ENCODE data around the gene TXNL4B.
"Not testable (repeated sequence)": the region's sequence is repeated elsewhere in the genome, so short reads cannot be mapped to it uniquely, and the experiment has no call there.

Gene TXNL4B

DNA sequence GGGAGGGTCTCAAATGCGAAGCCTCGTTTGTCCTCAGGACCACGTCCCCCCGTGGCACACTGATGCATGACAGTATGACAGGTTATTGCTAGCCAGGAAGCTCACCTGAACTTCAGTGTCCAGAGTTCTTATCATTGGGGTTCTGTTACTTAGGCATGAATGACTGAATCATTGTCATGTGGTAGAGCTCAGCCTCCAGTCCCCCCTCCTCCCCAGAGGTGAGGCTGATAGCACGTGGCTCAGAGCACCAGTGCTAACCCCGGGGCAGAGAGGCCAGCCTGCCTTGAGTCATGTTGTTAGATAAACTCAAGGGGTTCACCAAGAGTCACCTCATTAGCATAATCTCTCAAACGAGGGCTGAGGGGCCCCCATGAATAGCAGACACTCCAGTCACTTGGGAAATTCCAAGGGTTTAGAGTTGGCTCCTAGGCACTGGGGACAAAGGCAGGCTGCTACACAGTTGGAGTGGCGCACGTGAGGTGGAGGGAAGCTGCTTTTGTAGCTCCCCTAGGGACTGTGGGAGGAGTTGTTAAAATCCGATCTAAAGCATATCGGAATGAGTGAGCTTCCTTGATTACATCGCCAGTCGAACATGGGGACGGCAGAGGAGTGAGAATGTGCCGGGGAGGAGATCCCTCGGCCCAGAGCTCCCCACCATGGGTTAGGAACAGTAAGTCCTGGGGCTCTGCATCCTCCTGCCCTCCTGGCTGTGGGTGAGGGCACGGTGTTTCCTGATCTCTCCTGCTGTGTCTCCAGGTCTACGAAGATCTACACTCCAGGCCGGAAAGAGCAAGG lies 18.4 kb upstream of the TXNL4B start:
- DNase-seq (ENCODE audit: low read depth), result no peak

GRCh38 chr16:72110662-72111615 lies 17.5 kb upstream of the TXNL4B start:
- DNase-seq (ENCODE audit: low read depth), result no peak

DNA sequence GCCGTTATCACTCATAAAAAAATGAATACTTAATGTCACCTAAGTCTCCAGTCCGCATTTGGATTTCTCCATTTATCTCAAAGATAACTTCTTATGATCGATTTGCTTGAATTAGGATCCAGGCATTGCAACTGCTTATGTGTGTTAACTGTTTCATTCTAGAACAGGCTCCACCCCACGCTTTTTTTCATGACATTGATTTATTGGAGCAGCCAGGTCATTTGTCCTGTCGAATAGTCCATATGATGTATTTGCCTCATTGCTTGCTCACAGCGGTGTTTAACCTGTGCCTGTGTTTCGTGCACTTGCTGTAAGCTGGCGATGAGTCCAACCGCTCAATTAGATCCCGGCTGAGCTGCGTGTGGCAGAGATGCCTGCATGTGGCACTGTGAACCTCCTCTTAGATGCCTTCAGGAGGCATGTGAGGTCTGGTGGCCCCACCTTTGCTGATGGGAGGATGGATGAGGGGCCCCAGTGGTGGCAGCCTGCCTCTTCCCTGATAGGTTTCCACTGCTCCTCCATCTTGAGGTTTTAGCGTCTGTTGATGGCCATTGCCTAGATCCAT lies 16.6 kb upstream of the TXNL4B start:
- DNase-seq (ENCODE audit: low read depth), result no peak

DNA sequence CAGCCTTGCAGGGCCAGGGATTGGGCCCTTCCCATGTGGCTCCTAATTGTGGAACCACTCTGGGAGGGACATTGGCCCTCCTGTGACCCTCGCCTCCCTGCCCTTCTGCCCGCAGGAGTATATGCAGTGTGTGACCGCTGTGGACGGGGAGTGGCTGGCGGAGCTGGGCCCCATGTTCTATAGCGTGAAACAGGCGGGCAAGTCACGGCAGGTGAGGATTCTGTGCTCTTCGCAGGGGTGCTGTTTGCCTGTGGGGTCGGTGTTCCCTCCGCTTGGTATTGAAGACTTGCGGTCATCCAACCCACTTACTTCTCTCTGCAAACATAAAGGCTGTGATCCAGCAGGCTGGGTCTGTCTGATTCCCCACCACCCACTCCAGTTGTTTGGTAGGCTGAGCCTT lies 15.9 kb upstream of the TXNL4B start:
- DNase-seq (ENCODE audit: low read depth), result no peak

GRCh38 chr16:72108353-72109102 lies 15.1 kb upstream of the TXNL4B start:
- no peak for DNase-seq (ENCODE audit: low read depth)

GRCh38 chr16:72107371-72107770 lies 14.0 kb upstream of the TXNL4B start:
- no peak for DNase-seq (ENCODE audit: low read depth)

DNA sequence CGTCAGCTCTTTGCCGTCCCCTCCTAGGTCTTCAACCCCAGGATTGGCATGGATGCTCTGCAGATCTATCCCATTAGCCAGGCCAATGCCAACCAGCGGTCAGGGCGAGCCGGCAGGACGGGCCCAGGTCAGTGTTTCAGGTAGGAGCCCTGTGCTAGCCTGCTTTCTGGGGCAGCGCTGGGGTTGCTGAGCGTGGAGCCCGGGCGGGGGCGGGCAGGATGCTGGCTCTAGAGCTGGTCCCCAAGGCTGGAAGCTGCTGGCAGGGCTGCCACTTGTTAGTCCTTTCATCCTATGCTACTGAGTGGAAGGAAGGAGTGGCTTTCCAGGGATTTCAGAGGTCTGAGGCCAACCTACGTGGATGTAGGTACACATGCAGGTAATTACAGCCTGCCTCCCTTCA lies 12.6 kb upstream of the TXNL4B start:
- no peak for DNase-seq (ENCODE audit: low read depth)

DNA sequence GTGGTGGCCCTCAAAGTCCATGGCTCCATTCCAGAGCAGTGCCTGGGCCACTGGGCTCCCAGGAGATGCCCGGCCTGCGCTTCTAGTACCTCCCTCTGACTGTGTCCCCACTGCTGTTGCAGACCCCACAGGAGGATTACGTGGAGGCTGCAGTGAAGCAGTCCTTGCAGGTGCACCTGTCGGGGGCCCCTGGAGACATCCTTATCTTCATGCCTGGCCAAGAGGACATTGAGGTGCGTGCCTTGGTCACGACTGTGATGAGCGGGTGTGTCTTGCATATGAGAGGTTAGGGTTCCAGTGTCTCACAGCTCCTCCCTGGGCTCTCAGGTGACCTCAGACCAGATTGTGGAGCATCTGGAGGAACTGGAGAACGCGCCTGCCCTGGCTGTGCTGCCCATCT lies 11.5 kb upstream of the TXNL4B start:
- DNase-seq (ENCODE audit: low read depth), result no peak

DNA sequence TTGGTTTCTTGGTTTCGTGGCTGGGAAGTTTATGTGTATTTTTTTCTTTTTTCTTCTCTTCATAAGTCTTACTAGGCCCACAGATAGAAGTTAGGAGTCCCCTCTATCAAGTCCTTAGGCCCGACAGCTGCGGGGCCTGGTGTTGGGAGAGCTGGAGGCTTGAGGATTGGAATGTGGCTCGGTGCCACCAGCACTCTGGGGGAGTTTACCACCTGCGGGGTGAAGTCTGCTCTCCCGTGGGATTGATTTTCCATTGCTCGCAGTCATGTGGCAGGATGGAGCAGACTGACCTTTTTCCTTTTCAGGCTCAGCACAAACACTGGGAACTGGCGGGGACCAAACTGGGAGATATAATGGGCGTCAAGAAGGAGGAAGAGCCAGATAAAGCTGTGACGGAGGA lies 7.8 kb upstream of the TXNL4B start:
- no peak for DNase-seq (ENCODE audit: low read depth)

- no peak for DNase-seq (ENCODE audit: low read depth)
Observed at GRCh38 chr16:72099377-72099818, 6.0 kb upstream of the TXNL4B start.

DNA sequence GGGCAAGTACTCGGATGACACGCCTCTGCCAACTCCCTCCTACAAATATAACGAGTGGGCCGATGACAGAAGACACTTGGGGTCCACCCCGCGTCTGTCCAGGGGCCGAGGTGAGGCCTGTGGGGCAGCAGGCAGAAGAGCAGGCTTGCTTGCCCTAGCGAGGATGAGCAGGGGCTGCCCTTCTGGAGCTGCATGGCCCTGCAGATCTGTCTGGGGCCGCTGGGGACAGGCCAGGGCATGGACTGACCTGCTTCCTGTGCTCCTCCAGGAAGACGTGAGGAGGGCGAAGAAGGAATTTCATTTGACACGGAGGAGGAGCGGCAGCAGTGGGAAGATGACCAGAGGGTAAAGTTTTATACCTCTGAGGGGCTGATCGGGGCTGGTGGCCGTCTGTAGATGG lies 5.5 kb upstream of the TXNL4B start:
- DNase-seq (ENCODE audit: low read depth), result no peak

- DNase-seq (ENCODE audit: low read depth), result peak; percentile 15
Observed at GRCh38 chr16:72094266-72094610, 818 bp upstream of the TXNL4B start.

- no peak for DNase-seq (ENCODE audit: low read depth)
Observed at GRCh38 chr16:72092832-72093447, 480 bp downstream of the TXNL4B start.

- DNase-seq (ENCODE audit: low read depth), result no peak
Observed at GRCh38 chr16:72091217-72091616, 2.2 kb downstream of the TXNL4B start.

DNA sequence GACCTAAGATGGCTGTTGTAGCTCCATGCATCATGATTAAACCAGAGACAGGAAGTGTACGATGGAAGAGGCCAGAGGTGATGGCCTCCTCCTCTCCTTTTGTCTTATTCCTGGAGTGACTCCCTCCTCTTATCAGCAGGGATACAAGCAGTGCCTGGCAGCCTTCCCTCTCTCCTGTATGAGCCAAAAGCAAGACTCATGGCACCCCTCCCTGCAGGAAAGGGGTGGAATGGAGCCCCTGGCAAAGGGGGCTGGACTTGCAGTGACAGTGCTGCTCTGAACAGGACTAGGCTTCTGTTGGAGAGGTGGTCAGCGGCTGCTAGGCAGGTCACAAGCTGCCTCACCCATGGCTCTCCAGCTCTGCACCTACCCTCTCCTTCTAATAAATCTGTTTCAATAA lies 8.4 kb downstream of the TXNL4B start:
- DNase-seq (ENCODE audit: low read depth), result no peak

- DNase-seq (ENCODE audit: low read depth), result no peak
Observed at GRCh38 chr16:72084445-72084844, 9.0 kb downstream of the TXNL4B start.

- no peak for DNase-seq (ENCODE audit: low read depth)
Observed at GRCh38 chr16:72083778-72084404, 9.5 kb downstream of the TXNL4B start.

DNA sequence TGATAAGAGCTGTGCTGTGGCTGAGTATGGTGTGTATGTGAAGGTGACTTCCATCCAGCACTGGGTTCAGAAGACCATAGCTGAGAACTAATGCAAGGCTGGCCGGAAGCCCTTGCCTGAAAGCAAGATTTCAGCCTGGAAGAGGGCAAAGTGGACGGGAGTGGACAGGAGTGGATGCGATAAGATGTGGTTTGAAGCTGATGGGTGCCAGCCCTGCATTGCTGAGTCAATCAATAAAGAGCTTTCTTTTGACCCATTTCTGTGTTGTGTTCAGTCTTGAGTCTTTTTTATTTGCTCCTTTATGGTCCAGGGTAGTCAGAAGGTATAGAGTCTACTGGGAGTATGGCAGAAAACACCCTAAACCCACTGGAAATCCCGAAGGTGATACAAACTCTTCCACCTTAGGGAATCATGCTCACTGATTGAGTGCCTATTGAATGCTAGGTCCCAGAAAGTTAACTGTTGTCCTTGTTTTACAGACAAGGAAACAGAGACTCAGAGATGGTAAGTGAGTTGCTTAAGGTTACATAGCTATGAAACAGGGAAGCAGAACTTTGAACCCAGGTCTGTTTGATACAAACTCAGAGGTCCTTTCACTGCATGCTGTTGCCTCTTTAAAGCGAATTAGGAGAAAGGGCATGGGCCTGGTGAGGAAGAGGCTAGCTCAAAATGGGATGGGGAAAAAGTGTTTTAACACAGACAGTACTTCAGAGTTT lies 16.3 kb downstream of the TXNL4B start:
- DNase-seq (ENCODE audit: low read depth), result not testable (repeated sequence)

GRCh38 chr16:72075067-72075466 lies 18.4 kb downstream of the TXNL4B start:
- not testable (repeated sequence) for DNase-seq (ENCODE audit: low read depth)

- DNase-seq (ENCODE audit: low read depth), result no peak
Observed at GRCh38 chr16:72073560-72074230, 19.7 kb downstream of the TXNL4B start.
